GM04504 (cell line): Measurements from ENCODE around the gene ZNF394.
"Not testable (repeated sequence)": the region's sequence is repeated elsewhere in the genome, so short reads cannot be mapped to it uniquely, and the experiment has no call there.

Experiments
- DNase-seq: peaks from one replicate; pipeline ENCODE4 v3.0.0-alpha.2; 2012; ENCODE audit warnings: low read depth

ZNF394 gene

GRCh38 chr7:99499721-99500636, at the start of gene ZNF394:
Gene ZNF394 (minus strand): TSS chr7:99500281. CDS start chr7:99500093, 188 bp downstream.
- peak; percentile 75 for DNase-seq

GRCh38 chr7:99549545-99549944, 49.5 kb upstream of the ZNF394 start:
- not testable (repeated sequence) for DNase-seq

GRCh38 chr7:99545308-99545707, 45.2 kb upstream of the ZNF394 start:
- not testable (repeated sequence) for DNase-seq

GRCh38 chr7:99543916-99544315, 43.8 kb upstream of the ZNF394 start:
- no peak for DNase-seq

GRCh38 chr7:99543081-99543671, 43.1 kb upstream of the ZNF394 start:
- no peak for DNase-seq

- DNase-seq, result no peak
Measured at GRCh38 chr7:99541212-99541611, 41.1 kb upstream of the ZNF394 start.

GRCh38 chr7:99540542-99540941, 40.5 kb upstream of the ZNF394 start:
- no peak for DNase-seq

- DNase-seq, result no peak
Measured at GRCh38 chr7:99539213-99539811, 39.2 kb upstream of the ZNF394 start.

- DNase-seq, result no peak
Measured at GRCh38 chr7:99535667-99536066, 35.6 kb upstream of the ZNF394 start.

GRCh38 chr7:99531354-99531765, 31.3 kb upstream of the ZNF394 start:
- DNase-seq, result no peak

- DNase-seq, result no peak
Measured at GRCh38 chr7:99525713-99526440, 25.8 kb upstream of the ZNF394 start.

- no peak for DNase-seq
Measured at GRCh38 chr7:99521399-99521798, 21.3 kb upstream of the ZNF394 start.

GRCh38 chr7:99514050-99514449, 14.0 kb upstream of the ZNF394 start:
- DNase-seq, result no peak

GRCh38 chr7:99505324-99505662, 5.2 kb upstream of the ZNF394 start:
- DNase-seq, result no peak

- DNase-seq, result peak; percentile 93
Measured at GRCh38 chr7:99504603-99505323, 4.7 kb upstream of the ZNF394 start, which contains the start of gene ZKSCAN5. Gene ZKSCAN5 (plus strand): TSS chr7:99504662. CDS start chr7:99506045, 1,383 bp downstream.

GRCh38 chr7:99504281-99504602, 4.2 kb upstream of the ZNF394 start:
- no peak for DNase-seq

GRCh38 chr7:99501236-99501635, 1.2 kb upstream of the ZNF394 start:
- not testable (repeated sequence) for DNase-seq

GRCh38 chr7:99500637-99501009, 542 bp upstream of the ZNF394 start:
- no peak for DNase-seq

- DNase-seq, result no peak
Measured at GRCh38 chr7:99499371-99499720, 735 bp downstream of the ZNF394 start.

GRCh38 chr7:99498546-99498944, 1.5 kb downstream of the ZNF394 start:
- DNase-seq, result no peak

- DNase-seq, result no peak
Measured at GRCh38 chr7:99497766-99498545, 2.1 kb downstream of the ZNF394 start.
